GM18868 (cell line): ENCODE results near the gene BICRA.

Source experiments
- ATAC-seq: cut with Tn5 transposase; IDR thresholded peaks from one replicate; pipeline ENCODE4 v1.9.1; 2021; ENCODE audit warnings: mild to moderate bottlenecking, moderate library complexity; ENCODE audit not compliant: unreplicated experiment

Gene BICRA

GRCh38 chr19:47686679-47687450 is 77.9 kb downstream of the BICRA start:
- no peak for ATAC-seq

DNA sequence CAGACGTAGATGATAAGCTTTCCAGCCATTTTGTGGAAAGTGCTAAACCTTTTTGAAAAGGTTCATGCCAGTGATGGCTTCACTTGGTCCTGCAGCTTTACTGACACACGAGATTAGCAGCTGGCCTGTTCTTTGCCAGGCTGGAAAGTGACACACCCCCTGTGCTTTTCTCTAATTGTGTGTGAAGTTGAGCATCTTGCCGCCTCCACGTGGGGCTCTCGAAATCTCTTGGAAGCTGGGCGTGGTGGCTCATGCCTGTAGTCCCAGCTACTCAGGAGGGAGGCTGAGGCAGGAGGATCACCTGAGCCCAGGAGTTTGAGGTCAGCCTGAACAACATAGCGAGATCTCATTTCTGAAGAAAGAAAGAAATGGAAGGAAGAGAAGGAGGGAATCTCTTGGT is 79.0 kb downstream of the BICRA start:
- no peak for ATAC-seq

DNA sequence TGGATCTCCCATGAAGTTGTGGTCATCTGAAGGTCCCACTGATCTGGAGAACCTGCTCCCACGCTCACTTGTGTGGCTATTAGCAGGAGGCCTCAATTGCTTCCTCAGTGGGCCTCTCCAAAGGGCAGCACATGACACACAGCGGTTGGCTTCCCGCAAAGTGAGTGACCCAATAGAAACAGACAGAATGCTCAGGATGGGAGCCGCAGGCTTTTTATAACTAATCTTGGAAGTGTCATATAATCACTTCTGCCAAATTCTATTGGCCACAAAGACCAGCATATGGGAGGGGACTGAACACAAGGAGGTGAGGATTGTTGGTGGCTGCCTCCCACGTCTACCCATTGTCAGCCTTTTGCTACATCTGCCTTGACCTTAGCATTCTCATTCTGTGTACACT is 82.2 kb downstream of the BICRA start:
- ATAC-seq, result no peak

DNA sequence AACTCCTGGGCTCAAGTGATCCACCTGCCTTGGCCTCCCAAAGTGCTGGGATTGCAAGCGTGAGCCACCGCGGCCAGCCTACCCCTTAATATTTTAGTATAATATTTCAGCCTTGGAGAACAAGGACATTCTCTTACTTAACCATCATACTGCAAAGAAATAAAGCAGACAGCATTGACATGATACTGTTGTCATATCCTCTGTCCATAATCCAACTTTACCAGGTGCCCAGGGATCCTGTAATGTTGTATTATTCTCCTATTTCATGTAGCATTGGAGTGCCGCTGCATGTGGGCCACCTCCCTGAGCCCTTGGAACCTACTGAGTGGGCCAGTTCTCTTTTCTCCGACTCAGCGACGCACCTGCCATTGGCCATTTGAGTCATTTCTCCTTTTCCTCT is 82.8 kb downstream of the BICRA start:
- ATAC-seq, result no peak

DNA sequence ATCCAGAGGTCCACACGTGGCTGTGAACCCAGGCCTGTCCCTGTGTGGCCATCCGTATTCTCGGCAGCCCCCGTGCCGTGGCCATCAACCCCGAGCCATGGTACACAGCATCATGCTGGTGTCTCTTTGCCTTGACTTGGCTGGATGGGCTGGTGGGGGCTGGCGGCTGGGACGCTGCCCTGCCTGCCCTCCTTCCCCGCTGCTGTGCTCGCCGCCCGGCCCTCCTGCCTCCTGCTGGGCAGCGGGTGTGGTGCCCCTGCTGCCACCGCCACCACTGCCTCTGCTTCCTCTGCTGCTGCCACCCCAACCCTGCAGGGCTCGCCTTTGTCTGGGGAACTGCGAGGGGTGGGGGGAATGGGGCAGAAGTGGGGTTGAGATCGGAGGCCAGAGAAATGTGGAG is 84.6 kb downstream of the BICRA start:
- ATAC-seq, result no peak

DNA sequence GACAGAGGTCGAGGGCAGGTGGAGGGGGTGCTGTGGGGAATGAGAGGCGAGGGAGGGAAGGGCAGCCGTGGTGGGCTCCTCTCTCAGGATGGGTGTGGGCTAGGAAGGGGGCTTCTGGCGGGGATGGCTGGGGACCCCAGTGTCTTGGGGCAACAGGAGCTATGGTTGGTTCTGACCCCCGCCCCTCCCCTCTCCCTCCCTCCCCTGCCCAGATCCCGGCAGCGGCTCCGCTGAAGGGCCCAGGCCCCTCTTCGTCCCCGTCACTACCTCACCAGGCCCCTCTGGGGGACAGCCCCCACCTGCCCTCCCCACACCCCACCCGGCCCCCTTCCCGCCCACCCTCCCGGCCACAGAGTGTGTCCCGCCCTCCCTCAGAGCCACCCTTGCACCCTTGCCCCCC is 85.0 kb downstream of the BICRA start:
- ATAC-seq, result no peak

DNA sequence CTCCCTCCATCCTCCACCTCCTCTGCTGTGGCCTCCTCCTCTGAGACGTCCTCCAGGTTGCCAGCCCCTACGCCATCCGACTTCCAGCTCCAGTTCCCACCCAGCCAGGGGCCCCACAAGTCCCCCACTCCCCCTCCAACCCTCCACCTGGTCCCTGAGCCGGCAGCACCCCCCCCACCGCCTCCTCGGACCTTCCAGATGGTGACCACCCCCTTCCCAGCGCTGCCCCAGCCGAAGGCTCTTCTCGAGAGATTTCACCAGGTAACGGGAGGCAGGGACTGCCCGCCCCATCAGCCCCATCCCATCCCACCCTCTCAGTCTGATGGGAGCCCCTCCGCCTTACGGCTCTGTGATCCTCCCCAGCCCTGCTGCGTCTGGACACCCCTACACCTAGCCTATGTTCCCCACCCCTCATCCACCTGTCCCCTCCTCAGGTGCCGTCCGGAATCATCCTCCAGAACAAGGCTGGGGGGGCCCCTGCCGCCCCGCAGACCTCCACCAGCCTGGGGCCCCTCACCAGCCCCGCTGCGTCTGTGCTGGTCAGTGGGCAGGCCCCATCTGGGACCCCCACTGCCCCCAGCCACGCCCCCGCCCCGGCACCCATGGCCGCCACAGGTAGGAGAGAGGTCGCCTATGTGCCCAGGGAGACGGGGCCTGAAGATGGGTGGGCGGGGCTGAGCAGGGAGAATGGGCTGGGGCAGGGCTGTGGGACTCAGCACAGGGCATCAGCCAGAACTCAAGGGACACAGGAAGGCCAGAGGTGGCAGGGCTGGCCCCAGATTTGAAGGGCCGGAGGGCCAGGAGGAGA is 85.7 kb downstream of the BICRA start:
- no peak for ATAC-seq

DNA sequence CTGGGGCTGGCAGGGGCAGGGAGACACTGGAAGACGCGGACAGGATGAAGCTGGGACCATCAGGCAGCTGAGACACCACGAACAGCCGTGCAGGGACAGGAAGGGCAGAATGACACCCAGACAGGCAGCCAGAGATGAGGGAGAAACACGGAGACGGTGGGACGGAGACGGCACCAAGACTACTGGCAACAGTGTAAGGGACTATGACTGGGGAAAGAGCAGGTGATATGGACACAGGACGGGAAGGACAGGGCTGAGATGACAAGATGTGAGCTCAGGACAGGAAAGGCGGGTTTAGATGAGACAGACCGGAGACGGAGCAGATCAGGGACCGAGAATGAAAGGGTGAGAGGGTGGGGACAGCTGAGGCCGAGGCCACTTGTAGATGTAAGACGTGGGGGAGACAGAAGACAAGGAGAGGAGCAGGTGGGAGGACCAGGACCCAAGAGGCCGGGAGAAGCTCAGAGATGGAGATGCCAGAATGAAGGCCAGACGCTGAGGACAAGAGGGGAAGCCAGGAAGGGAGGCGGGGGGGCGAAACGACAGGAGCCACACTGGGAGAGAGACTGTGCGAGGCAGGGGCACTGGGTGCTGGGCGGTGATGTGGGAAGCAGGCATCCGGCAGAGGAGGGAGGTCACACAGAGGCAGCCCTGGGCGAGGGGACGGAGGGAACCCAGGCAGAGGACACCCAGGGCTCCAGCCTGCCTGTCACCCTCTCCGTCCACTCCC is 86.8 kb downstream of the BICRA start:
- ATAC-seq, result no peak

GRCh38 chr19:47696635-47697034 is 87.7 kb downstream of the BICRA start:
- ATAC-seq, result no peak

- ATAC-seq, result no peak
These were observed 89.1 kb downstream of the BICRA start for GRCh38 chr19:47697863-47698609.

- ATAC-seq, result no peak
These were observed 89.9 kb downstream of the BICRA start for GRCh38 chr19:47698631-47699359.

DNA sequence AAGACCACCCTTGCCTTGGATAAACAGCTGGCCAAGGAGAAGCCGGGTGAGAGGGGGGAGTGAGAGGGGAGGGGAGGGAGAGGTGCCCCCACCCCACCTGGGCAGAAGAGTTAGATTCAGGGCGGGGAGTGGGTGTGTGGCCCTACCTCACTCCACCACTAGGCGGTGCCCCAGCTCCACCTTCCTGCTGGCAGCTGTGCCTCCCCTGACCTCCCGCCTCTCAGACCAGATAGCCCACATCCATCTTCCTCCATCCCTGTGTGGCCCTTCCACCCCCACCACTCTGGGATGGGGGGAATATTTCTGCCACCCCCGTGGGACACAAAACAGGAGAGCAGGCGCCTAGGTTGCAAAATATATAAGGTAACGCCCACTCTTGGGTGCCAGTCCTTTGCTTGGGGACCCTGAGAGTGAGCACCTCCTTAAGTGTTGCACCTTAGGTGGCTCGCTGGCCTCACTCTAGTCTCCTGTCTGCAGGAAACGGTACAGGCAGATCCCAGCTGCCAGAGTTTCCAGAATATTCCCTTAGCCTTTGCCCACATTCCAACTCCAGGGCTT is 90.5 kb downstream of the BICRA start:
- no peak for ATAC-seq

DNA sequence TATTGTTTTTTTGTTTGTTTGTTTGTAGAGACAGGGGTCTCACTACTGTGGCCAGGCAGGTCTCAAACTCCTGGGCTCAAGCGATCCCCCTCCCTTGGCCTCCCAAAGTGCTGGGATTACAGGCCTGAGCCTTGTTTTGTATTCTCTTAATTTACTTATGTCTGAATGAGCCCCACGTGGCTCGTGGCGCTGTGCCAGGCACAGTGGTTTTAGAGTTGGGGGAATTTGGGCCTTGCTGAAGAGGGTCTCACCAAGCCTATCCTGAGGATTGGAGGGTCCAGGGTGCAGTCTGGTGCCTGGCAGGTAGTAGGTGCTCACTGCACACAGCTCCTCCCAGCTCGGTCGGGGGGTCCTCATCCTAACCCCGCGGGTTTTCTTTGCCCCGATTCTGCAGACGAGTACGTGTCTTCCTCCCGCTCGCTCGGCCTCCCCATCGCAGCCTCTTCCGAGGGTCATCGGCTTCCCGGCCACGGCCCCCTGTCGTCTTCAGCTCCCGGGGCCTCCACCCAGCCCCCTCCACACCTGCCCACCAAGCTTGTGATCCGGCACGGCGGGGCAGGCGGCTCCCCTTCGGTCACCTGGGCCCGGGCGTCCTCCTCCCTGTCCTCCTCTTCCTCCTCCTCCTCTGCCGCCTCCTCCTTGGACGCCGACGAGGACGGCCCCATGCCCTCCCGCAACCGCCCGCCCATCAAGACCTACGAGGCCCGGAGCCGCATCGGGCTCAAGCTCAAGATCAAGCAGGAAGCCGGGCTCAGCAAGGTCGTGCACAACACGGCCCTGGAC is 92.2 kb downstream of the BICRA start:
- ATAC-seq, result no peak

GRCh38 chr19:47701717-47702552 is 93.0 kb downstream of the BICRA start:
- ATAC-seq, result no peak

- no peak for ATAC-seq
These were observed 93.7 kb downstream of the BICRA start for GRCh38 chr19:47702671-47703070.

DNA sequence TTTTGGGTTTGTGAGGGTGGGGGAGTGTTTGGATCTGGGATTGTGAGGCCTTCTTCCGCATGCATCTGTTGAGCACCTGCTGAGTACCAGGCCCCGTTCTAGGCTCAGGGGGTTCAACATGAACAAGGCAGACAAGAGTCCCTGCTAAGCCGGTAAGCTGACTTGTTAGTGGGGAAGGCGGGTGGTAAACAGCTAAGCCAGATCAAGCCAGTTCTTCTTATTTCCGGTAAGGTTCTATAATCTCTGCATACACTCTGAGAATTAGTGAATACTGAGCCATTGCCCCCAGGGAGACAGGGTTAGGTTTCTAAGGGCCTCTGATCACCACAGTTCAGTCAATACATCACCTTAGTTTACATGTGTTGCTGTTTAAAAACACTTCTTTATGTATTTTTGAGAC is 94.4 kb downstream of the BICRA start:
- no peak for ATAC-seq

DNA sequence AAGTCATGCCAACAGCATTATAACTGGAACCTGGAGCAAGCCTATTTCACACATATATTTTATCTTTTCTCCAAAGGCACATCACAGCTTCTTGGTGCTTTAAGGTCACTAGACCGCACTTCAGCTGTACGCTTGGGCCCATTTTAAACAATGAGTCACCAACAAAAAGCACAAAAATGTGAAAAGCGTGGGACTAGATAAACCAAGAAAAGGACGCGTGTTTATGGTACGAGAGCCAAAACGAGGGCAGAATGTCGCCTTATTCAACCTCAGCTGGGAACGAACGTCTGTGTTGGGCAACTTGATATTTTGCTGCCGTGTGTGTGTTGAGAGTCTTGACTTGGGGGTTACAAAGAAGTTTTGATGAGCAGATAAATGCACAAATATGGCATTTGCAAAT is 95.1 kb downstream of the BICRA start:
- ATAC-seq, result no peak

GRCh38 chr19:47704656-47705055 is 95.7 kb downstream of the BICRA start:
- ATAC-seq, result no peak
